Progenitor cell of endocrine pancreas (in vitro differentiated cells): Measurements from ENCODE around the gene LONP1. TPM values are rescaled to one million over a fixed set of nuclear protein-coding genes. Genes with fewer than 3 reads are reported as not detected.

ENCODE experiments used
- DNase-seq: peaks from one replicate; pipeline ENCODE4 v3.0.0; 2021; ENCODE audit warnings: low spot score; ENCODE audit not compliant: unreplicated experiment
- H3K27ac Mint-ChIP-seq: 2 replicates; pipeline ENCODE4 v1.8.0; 2021; ENCODE audit warnings: mild to moderate bottlenecking, moderate library complexity, mixed read lengths
- H3K27me3 Mint-ChIP-seq: 2 replicates; pipeline ENCODE4 v1.8.0; 2021; ENCODE audit warnings: mixed read lengths
- H3K36me3 Mint-ChIP-seq: 2 replicates; pipeline ENCODE4 v1.8.0; 2022; ENCODE audit warnings: mixed read lengths; ENCODE audit not compliant: insufficient read depth
- H3K4me1 Mint-ChIP-seq: 2 replicates; pipeline ENCODE4 v1.8.0; 2021; ENCODE audit warnings: low read depth, mixed read lengths
- H3K4me3 Mint-ChIP-seq: 2 replicates; pipeline ENCODE4 v1.8.0; 2021; ENCODE audit warnings: low read depth, mild to moderate bottlenecking, moderate library complexity, mixed read lengths
- H3K9me3 Mint-ChIP-seq: 2 replicates; pipeline ENCODE4 v1.8.0; 2021; ENCODE audit warnings: low read depth, mixed read lengths
- total RNA-seq: library from RNA; stranded (reverse); gene quantifications from 2 replicates; pipeline ENCODE4 v1.2.1, GENCODE V29; 2021
- TF ChIP-seq, protein P1 (sequence below): fragments of 200-600 bp; sonication (generic); IDR thresholded peaks from one replicate; pipeline ENCODE4 v1.5.0; 2021; ENCODE audit warnings: antibody characterized with exemption, mild to moderate bottlenecking; ENCODE audit not compliant: unreplicated experiment

The LONP1 gene
- total RNA-seq, 1 donor from 2014 or later, result 56.1 TPM

DNA sequence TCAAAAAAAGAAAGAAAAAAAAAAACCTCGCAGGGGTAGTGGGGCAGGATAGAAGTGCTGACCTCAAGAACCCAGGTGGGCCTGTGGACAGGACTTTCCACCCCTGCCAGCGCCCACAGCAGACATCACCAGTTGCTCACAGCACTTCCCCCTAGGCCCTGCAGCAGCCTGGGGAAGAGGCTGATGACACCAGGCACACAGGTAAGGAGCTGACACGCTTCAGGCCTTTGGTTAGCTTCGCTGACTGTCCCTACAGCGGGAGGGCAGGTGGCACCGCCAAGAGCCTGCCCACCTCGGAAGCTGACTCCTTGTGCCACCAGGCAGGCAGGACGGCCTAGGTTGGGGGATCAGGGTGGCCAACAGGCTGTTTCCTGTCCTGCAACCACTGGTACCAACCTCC, 8.9 kb downstream of the LONP1 start:
- DNase-seq, result no peak
- Mint-ChIP-seq H3K4me3 (no peak overlapping the region), H3K27me3 (no peaks in the 10 kb centered on the region), H3K4me1 (no peaks in the 10 kb centered on the region), H3K9me3 (no peaks in the 10 kb centered on the region), H3K27ac (no peak overlapping the region), H3K36me3 (peaks cover 6% of the 10 kb centered on the region)
- TF ChIP-seq, protein P1, sequence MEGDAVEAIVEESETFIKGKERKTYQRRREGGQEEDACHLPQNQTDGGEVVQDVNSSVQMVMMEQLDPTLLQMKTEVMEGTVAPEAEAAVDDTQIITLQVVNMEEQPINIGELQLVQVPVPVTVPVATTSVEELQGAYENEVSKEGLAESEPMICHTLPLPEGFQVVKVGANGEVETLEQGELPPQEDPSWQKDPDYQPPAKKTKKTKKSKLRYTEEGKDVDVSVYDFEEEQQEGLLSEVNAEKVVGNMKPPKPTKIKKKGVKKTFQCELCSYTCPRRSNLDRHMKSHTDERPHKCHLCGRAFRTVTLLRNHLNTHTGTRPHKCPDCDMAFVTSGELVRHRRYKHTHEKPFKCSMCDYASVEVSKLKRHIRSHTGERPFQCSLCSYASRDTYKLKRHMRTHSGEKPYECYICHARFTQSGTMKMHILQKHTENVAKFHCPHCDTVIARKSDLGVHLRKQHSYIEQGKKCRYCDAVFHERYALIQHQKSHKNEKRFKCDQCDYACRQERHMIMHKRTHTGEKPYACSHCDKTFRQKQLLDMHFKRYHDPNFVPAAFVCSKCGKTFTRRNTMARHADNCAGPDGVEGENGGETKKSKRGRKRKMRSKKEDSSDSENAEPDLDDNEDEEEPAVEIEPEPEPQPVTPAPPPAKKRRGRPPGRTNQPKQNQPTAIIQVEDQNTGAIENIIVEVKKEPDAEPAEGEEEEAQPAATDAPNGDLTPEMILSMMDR, result no peak

DNA sequence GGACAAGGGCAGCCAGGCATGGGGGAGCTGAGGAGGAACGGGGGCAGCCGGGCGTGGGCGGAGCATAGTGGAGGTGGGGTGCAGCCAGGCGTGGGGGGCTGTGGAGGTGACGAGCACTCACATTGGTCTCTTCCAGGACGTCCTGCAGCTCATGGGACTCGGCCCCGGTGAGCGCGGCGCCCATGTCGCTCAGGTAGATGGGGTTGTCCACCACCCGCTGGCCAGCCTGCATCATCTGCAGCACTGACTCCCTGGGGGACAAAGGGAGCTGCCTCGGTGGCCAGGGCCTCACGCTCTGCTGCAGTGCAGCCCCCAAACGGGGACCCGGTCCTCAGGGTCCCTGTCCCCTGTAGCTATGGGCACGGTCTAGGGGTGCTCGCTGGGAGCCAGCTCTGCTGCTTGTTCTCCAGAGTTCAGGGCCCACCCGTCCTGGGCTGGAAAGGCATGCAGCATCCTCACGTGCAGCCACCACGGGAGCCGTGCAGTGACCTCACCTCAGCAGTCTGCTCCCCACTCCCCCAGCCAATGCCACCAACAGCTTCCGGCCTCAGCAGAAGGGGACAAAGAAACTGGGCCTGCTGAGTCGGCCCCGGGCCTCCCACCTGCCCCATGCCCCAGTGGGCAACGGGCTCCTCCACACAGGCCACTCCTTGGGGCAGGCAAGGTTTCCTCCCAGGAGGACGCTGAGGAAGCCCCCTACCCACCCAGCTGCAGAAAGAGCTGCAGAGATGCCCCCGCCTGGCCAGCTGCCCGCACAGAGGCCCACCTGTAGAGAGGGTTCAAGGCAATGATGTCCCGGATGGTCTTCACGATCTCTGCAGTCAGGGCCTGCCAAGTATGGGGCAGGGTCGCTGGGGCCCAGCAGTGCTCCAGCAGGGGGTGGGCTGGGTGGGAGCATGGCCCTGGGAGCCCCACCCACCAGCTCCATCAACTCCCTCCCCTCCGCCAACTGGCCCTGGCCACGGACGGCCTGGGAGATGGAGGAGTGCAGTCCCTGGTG, 12.1 kb downstream of the LONP1 start:
- Mint-ChIP-seq H3K4me3 (no peak overlapping the region), H3K27ac (no peak overlapping the region), H3K27me3 (no peaks in the 10 kb centered on the region), H3K36me3 (peaks cover 12% of the 10 kb centered on the region), H3K4me1 (no peaks in the 10 kb centered on the region), H3K9me3 (no peaks in the 10 kb centered on the region)
- TF ChIP-seq, protein P1, result no peak
- DNase-seq, result no peak

DNA sequence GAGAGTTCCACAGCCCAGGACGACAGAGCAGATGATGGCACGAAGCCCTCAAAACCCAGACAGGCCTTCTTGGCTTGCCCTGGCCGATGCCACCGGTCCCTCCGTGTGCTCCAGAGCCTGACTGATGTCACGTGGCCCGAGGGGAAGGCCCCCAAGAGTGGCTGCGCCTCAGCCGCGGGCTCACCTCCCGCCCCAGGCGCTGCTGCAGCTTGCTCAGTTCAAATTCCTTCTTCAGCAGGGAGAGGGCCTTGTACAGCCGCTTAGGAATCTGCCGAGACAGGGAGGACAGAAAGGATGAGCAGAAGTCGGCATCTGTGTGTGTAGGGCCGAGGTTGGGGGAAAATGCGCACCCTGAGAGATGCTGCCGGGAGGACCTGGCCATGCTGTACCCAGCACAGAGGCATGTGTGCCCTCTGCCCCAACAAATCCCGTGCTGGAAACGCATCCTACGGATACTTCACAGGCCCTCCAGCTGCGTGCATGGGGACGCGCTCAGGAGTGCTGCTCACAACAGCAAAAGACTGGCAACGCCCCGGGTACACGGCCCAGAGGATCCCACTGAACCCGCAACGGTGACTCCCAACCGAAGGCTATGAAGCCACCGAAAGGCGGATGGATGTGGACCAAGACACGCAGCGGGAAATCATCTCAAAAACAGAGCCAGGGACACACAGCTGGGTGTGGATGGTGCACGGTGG, 12.9 kb downstream of the LONP1 start:
- H3K9me3 Mint-ChIP-seq, result no peaks in the 10 kb centered on the region

DNA sequence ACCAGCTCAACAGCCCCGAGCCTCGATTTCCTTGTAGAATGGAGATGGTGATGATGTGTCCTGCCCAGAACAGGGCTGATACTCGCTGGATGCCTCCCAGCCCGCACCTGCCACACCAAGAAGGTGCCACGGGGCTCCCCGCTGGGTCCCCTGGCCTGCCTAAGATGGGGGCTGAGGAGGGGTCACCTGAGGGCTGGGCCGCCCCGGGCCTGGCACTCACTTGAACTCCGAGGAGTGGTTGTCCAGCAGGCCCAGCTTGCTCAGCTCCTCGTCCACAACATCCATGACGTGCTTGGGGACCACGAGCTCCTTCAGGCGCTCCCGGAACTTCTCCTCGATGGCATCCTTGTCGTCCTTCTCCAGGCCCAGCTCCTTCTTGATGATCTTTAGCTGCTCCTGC, 14.4 kb downstream of the LONP1 start:
- no peak overlapping the region for H3K27ac Mint-ChIP-seq
- H3K27me3 Mint-ChIP-seq, result no peaks in the 10 kb centered on the region
- DNase-seq, result no peak
- TF ChIP-seq, protein P1, result no peak
- no peak overlapping the region for H3K4me3 Mint-ChIP-seq
- no peaks in the 10 kb centered on the region for H3K4me1 Mint-ChIP-seq
- H3K36me3 Mint-ChIP-seq, result peaks cover 22% of the 10 kb centered on the region
- no peaks in the 10 kb centered on the region for H3K9me3 Mint-ChIP-seq

More for the DNA sequence above, 12.9 kb downstream of the LONP1 start:
- TF ChIP-seq, protein P1, result no peak
- no peaks in the 10 kb centered on the region for H3K4me1 Mint-ChIP-seq
- H3K36me3 Mint-ChIP-seq, result peaks cover 12% of the 10 kb centered on the region
- no peak for DNase-seq
- peak overlapping the region; percentile 20 for H3K27ac Mint-ChIP-seq
- no peaks in the 10 kb centered on the region for H3K27me3 Mint-ChIP-seq
- no peak overlapping the region for H3K4me3 Mint-ChIP-seq
